ENCODE data around the gene GARS1. TPM values are rescaled to one million over a fixed set of nuclear protein-coding genes. Genes with fewer than 3 reads are reported as not detected.
A peak's percentile ranks its signal among the peaks of the same experiment; 100 is the strongest.

The GARS1 gene
- total RNA-seq, 1 donor from 2014 or later, result 95.9 TPM

DNA sequence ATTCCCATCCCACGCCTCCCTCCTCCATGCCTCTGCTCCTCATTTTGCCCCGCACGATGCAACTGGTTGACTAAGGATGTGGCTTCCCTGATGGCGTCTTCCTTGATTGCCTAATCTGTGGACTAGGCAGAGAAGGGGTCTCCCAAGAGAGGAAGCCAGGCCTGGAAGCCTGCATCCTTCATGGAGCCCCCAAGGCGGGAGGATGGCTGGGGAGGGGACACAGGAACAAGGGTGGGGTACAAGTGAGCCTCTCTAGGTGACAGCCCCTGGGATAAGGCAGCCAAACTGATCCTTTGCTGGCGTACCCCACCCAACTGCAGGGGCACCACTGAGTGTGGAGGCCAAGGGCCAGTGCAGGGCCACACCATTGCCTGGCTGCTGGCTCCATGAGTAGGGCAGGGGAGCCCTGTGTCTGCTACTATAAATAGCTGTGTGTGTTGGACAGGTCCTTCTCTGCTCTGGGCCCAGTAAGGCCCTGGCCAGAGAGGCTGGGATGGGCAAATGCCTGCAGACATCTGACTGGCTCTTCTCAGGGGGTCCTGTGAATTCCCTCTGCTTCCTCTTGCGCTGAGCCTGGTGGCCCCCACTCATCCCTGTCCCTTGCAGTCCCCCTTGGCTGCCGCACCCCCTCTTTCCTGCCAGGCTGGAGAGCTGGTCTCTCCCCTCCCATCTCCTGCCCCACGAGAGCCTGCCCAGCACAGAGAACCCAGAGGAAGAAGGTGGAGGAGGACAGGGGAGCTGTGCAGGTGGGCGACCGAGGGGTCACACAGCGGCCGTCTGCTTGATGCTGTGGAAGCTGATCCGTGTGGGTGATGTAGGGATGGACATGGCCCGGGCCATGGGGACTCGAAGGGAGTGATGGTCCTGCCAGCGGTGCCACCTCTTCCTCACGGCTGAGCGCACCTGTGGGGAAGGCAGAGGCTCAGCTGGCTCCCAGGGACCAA is 58.3 kb downstream of the GARS1 start:
- no peak overlapping the region for H3K9ac ChIP-seq
- H3K4me2 ChIP-seq, result no peak overlapping the region
- H3K27ac ChIP-seq, result no peak overlapping the region
- Mint-ChIP-seq H3K9me3 (no peaks in the 10 kb centered on the region), H3K27ac (no peak overlapping the region), H3K4me1 (no peaks in the 10 kb centered on the region), H3K4me3 (no peak overlapping the region), H3K27me3 (ENCODE audit: insufficient read depth, low read depth) (peaks cover 6% of the 10 kb centered on the region), H3K36me3 (no peaks in the 10 kb centered on the region)
- no peaks in the 10 kb centered on the region for H3K4me1 ChIP-seq
- H3K79me2 ChIP-seq (ENCODE audit: low read depth), result no peaks in the 10 kb centered on the region
- TF ChIP-seq, protein P1, sequence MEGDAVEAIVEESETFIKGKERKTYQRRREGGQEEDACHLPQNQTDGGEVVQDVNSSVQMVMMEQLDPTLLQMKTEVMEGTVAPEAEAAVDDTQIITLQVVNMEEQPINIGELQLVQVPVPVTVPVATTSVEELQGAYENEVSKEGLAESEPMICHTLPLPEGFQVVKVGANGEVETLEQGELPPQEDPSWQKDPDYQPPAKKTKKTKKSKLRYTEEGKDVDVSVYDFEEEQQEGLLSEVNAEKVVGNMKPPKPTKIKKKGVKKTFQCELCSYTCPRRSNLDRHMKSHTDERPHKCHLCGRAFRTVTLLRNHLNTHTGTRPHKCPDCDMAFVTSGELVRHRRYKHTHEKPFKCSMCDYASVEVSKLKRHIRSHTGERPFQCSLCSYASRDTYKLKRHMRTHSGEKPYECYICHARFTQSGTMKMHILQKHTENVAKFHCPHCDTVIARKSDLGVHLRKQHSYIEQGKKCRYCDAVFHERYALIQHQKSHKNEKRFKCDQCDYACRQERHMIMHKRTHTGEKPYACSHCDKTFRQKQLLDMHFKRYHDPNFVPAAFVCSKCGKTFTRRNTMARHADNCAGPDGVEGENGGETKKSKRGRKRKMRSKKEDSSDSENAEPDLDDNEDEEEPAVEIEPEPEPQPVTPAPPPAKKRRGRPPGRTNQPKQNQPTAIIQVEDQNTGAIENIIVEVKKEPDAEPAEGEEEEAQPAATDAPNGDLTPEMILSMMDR (IDR thresholded peaks at IDR 0.05), result no peak
- no peaks in the 10 kb centered on the region for H3K36me3 ChIP-seq
- no peaks in the 10 kb centered on the region for H3K9me3 ChIP-seq (ENCODE audit: low read depth)
- no peaks in the 10 kb centered on the region for H3K27me3 ChIP-seq
- no peak overlapping the region for H2AFZ ChIP-seq (replicated peaks)
- DNase-seq (ENCODE audit: low spot score), result no peak
- no peaks in the 10 kb centered on the region for H3F3A ChIP-seq (ENCODE audit: low read depth)
- H3K4me3 ChIP-seq, result no peak overlapping the region
- H4K20me1 ChIP-seq (ENCODE audit: low read depth), result peaks cover 9% of the 10 kb centered on the region

DNA sequence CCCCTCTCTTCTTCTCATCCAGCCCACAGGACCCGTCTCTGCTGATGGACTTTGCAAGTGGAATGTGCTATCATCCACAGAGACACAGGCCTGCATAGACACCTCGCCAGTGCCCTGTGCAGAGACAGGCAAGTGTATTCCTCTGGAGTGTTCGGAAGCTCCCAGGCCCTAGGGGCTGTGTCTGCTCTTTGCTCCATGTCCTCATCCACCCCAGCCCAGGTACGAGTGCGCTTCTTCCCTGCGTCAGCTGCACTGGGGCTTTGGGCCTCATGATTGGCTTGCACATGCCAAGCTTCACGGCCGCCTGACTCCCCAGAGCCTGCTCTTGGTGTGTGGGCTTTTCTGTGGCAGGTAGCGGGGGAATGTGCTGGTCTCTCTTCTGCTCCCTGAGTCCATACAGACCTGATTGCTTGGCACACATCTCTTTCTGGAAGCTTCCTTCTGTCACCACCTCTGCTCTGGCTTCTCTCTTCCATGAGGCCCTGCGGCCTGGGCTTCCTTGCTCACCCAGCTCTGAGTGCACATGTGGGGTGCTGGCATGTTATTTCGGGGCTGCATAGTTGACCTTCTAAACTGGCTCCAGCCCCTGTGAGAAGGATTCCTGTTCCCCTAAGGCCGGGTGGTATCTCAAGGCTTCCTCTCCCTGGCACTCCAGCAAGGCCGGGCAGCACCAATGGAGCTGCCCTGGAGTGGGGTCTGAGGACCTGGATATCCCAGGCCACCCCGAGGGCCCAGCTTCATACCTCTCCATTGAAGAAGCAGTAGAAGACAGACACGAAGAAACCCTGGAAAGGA is 59.8 kb downstream of the GARS1 start:
- H3K9me3 Mint-ChIP-seq, result no peaks in the 10 kb centered on the region
- Histone ChIP-seq H4K20me1 (ENCODE audit: low read depth) (peaks cover 9% of the 10 kb centered on the region), H3K4me3 (no peak overlapping the region), H3K36me3 (no peaks in the 10 kb centered on the region), H3K4me1 (no peaks in the 10 kb centered on the region), H3F3A (ENCODE audit: low read depth) (no peaks in the 10 kb centered on the region), H3K4me2 (no peak overlapping the region), H3K9ac (no peak overlapping the region), H3K9me3 (ENCODE audit: low read depth) (no peaks in the 10 kb centered on the region), H3K27me3 (no peaks in the 10 kb centered on the region), H2AFZ (replicated peaks) (no peak overlapping the region), H3K79me2 (ENCODE audit: low read depth) (no peaks in the 10 kb centered on the region), H3K27ac (no peak overlapping the region)
- H3K27ac Mint-ChIP-seq, result peak overlapping the region; percentile 63
- TF ChIP-seq EZH2phosphoT487 (IDR thresholded peaks at IDR 0.05) (no peak), EZH2 (IDR thresholded peaks at IDR 0.05) (no peak)
- TF ChIP-seq, protein P1 (IDR thresholded peaks at IDR 0.05), result no peak
- no peaks in the 10 kb centered on the region for H3K4me1 Mint-ChIP-seq
- DNase-seq (ENCODE audit: low spot score), result no peak
- H3K27me3 Mint-ChIP-seq (ENCODE audit: insufficient read depth, low read depth), result peaks cover 6% of the 10 kb centered on the region
- no peaks in the 10 kb centered on the region for H3K36me3 Mint-ChIP-seq
- no peak overlapping the region for H3K4me3 Mint-ChIP-seq

DNA sequence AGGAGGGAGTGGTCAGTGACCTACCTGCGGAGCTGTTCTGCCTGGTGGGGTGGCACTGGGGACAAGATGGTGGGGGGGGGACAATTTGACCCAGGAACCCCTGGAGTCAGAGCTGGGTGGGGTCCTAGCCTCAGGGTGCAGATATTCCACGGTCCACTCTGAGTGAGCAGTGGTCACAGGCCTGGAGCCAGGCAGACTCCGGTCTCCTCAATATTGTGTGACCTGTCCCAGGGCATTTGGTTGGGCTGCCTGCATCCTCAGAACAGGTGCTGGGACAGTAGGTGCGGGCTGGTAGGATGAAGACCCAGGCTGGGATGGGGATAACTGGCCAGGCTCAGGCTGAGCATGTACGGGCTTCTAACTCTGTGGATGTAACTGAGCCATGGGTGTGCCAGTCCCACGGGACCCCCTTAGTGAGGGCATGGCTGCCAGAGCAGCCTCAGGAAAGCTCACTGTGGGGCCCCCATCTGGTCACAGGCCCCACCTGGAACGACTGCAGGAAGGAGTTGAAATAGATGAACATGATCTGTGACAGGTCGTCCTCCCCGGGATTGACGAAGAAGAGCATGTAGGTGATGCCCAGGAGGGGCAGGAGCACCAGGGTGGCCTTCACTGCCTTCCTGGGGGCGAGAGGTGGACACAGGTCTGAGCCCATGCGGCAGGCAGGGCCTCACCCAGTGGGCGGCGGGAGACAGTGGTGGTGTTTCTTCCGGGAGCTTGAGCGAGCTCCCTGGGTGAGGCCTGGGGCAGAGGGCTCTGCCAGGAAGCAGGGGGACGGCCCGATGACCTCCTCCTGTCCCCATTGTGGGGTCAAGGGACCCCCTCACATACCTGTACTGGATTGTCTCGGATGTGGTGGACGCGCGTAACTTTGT is 60.7 kb downstream of the GARS1 start:
- no peaks in the 10 kb centered on the region for H3F3A ChIP-seq (ENCODE audit: low read depth)
- H3K4me2 ChIP-seq, result no peak overlapping the region
- Mint-ChIP-seq H3K4me1 (no peaks in the 10 kb centered on the region), H3K27ac (no peak overlapping the region), H3K36me3 (no peaks in the 10 kb centered on the region), H3K9me3 (no peaks in the 10 kb centered on the region), H3K27me3 (ENCODE audit: insufficient read depth, low read depth) (peaks cover 6% of the 10 kb centered on the region), H3K4me3 (no peak overlapping the region)
- H3K36me3 ChIP-seq, result no peaks in the 10 kb centered on the region
- no peaks in the 10 kb centered on the region for H3K9me3 ChIP-seq (ENCODE audit: low read depth)
- H3K4me3 ChIP-seq, result no peak overlapping the region
- H3K27me3 ChIP-seq, result no peaks in the 10 kb centered on the region
- DNase-seq (ENCODE audit: low spot score), result no peak
- no peak overlapping the region for H3K27ac ChIP-seq
- peaks cover 9% of the 10 kb centered on the region for H4K20me1 ChIP-seq (ENCODE audit: low read depth)
- no peak overlapping the region for H3K9ac ChIP-seq
- TF ChIP-seq, protein P1 (IDR thresholded peaks at IDR 0.05), result no peak
- no peak for TF ChIP-seq EZH2 (IDR thresholded peaks at IDR 0.05)
- no peak for TF ChIP-seq EZH2phosphoT487 (IDR thresholded peaks at IDR 0.05)
- no peaks in the 10 kb centered on the region for H3K79me2 ChIP-seq (ENCODE audit: low read depth)
- no peak overlapping the region for H2AFZ ChIP-seq (replicated peaks)
- no peaks in the 10 kb centered on the region for H3K4me1 ChIP-seq
